ENCODE results near the gene RAB29.

- TF ChIP-seq PATZ1 (CRISPR knock-in tag; IDR thresholded peaks at IDR 0.05; ENCODE audit: borderline replicate concordance) (no peak), PPARA (CRISPR knock-in tag; IDR thresholded peaks at IDR 0.05; ENCODE audit: borderline replicate concordance) (no peak), CSRNP3 (CRISPR knock-in tag; IDR thresholded peaks at IDR 0.05) (no peak), OSR1 (CRISPR knock-in tag; IDR thresholded peaks at IDR 0.05) (no peak), ZNF8 (CRISPR knock-in tag; IDR thresholded peaks at IDR 0.05) (no peak)
These were observed 56.3 kb downstream of the RAB29 start for GRCh38 chr1:205719015-205719414.
